Measurements from ENCODE around the gene MUS81.

GRCh38 chr11:65873318-65874156 lies 13.3 kb downstream of the MUS81 start:
- TF ChIP-seq EZH2 (IDR thresholded peaks at IDR 0.05; ENCODE audit: borderline replicate concordance), result no peak
- TF ChIP-seq CTCF (IDR thresholded peaks at IDR 0.05; ENCODE audit: poor library complexity), result no peak
